HG03025 (cell line): Measurements from ENCODE around the gene TMEM117.

Source experiments
- ATAC-seq: cut with Tn5 transposase; IDR thresholded peaks from one replicate; pipeline ENCODE4 v1.9.1; 2021; ENCODE audit warnings: mild to moderate bottlenecking, moderate library complexity; ENCODE audit not compliant: unreplicated experiment, low FRiP score

The TMEM117 gene

DNA sequence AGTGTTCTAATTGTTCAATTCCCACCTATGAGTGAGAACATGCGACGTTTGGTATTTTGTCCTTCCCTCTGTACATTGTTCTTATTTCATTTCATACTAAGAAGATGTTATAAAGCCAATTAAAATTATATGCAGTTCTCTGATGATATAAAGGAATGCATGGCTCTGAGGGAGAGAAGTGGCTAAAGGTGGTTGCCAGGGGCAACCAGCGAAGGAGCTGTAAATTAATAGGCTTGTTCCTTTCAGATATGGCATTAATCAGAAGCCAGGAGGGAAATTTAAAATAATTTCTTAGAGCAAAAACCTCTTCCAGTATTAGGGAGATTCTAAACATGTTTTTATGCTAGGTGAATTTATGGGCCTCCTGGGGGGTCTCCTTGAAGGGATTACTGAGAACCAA is 227.8 kb downstream of the TMEM117 start:
- no peak for ATAC-seq

DNA sequence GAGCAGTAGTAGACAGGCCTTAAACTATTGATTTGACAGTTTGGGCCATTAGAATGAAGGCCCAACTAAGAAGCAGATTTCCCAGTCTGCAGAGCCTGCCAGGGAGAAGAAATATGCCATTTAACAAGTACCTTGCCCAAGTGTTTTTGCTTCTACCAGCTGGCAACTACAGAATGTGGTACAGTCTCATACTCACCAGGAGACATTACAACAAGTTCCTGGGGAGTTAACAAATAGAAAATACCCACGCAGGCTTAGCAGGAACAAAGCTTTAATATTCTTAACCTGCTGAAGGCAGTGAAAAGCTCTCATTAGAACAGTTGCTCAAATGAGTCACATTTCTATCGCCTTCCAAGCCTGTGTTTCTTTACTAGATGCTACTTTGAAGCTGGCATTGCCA is 241.0 kb downstream of the TMEM117 start:
- ATAC-seq = no peak

DNA sequence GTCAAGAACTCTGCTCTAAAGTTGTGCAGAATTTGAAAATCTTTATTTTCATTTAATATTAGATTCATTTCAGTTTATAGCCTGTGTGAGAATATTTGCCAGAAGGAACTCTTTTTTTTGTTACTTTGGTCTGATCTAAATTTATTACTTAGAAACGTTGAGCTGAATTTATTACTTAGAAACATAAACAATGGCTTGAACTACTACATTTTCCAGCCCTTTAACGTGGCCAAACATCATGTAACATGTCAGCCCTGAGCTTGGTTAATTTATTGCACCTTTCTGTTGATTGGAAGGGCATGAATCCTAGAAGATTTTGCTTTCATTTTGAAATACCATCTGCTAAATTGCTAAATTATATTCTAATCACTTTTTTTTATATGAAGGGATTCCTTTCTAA is 241.4 kb downstream of the TMEM117 start:
- ATAC-seq = no peak

DNA sequence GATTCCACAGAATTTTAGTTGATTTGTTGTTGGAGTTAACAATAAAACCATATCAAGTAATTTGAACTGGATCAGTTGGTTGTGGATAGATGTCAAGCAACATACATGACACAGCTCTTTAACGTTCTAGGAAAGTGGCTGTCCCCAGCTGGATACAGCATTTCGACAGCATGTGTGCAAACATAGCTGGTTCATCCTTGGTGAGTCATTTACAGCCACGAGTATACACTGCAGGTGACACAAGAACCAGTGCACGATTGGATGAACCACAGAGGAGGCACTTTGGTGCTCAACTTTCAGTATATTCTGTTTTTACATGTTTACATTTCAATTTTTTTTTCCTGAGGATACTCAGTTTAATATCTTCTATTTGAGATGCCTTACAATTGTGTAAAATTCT is 242.4 kb downstream of the TMEM117 start:
- ATAC-seq = no peak

DNA sequence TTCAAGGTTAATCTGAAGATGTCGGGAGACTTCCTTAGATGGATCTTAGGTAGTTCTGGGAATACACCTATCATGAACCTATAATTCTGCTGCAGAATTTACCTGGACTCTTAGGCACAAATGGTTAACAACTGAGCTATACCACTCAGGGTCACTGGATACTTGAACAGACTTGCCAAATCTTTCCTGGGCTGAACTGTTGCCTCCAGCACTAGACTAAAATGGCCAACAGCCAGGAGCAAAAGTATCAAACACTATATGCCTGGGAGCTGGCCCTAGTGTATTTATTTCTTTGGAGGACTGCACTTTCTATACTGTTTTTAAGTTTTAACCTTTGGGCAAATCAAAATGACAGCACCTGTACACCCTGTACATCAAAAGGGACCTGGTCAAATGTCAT is 252.8 kb downstream of the TMEM117 start:
- no peak for ATAC-seq

DNA sequence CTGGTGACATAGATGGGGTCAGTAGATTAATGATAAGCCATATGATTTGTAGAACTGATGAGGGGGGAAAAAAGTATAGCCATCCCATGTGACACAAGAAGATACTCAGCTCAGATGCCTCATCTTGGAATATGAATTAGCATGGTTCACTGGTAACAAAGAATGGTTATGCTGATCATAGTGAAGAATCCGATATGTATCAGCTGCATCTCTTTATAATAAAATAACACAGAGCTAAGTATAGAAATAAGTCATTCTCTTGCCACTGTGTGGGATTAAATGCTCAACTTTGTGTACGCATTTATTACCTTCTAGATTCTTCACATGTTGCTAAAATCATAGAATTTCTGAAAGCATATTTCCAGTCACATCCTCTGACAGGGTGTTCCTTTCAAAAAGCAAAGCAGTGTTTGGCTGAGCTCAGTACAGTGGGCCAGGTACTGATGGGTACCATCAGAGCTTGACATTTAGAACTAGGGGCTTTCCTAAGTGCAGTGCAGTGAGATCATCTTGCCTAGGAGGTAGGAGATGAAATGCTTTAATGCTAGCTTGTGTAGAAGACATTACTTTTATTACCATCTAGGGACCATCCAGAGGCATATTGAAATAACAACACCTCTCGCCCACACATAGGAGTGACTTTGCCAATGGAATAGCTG is 256.2 kb downstream of the TMEM117 start:
- ATAC-seq = no peak

DNA sequence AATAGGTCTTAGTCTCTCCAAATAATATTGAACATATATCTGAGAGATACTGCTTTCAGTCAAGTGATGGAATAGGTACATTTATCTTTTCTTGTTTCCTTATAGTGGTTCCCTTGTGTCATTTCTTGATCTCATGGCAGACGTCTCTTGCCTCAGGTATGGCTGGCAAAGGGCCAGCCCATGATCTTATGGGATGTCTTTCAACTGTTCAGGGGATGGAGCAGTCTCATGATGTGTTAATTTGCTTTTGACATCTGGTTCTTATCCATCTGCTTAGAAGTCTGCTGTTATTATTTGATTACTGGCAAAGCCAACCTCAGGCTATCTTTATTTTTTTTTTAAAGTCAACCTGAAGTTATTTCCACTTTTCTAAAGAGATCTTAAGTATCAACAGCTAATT is 262.9 kb downstream of the TMEM117 start:
- no peak for ATAC-seq

DNA sequence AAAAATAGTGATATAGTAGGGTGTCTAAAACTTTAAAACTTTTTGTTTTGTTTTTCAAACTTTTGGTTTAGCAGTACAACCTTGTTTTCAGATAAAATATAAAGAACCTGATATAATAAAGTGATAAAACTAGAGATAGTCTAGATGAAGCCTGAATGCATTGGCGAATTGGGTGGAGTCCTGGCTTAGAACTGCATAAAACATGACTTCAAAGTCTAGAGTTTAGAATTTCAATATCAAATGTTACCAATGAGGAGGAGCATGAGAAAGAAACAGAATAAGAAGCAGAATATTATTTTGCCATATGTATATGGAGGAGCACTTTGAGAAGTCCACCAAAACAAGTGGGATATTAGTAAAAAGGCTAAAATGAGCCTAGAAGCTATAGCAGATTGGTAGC is 263.6 kb downstream of the TMEM117 start:
- ATAC-seq = no peak

DNA sequence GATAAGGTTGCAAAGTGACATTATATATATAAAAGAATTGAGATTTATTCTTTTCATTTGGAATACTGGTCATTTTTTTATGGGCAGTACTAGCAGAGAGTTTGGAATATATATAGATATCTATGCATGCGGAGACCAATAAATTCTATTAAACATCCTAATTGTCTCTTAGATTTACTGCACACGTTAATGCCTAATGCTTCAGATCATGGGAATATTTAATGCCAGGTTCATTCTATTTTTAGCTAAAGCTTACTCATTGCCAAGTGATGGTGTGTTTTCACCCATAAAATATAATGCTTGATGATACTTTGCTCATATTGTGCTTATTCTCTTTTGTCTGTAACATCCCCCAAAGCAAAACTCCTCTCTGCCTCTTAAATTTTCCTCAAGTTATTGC is 264.4 kb downstream of the TMEM117 start:
- ATAC-seq = no peak

DNA sequence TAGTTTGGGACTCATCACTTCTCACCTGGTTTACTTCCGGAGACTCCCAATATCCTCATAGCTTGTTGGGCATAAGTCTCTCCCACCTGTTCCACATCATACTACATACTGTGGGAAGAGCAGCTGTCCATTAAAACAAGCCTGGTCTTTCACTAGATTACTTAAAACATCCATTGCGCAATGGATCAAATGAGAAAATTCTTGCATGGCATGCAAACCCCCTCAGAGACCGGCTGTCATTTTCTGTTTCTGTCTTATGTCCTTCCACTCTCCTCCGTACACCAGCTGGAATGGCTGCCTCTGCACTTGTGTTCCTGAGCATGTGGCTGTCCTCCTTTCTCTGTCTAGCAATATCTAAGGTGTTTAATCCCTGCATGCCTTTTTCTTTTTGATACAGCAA is 265.6 kb downstream of the TMEM117 start:
- no peak for ATAC-seq

DNA sequence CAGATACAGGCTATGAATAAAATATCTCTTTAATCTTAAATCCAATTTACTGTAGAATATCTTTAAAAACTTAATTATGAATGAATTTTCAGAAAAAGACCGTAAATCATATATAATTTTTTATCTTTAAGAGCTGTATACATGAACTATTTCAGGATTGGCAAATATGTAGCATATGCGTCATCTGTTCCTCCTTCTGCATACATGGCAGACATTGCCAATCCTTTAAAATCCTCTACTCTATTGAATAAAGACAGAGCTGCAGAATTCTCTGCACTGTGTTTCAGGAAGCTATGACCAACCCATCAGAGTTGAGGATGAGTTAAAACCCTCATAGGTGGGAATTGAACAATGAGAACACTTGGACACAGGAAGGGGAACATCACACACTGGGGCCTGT is 279.0 kb downstream of the TMEM117 start:
- no peak for ATAC-seq

DNA sequence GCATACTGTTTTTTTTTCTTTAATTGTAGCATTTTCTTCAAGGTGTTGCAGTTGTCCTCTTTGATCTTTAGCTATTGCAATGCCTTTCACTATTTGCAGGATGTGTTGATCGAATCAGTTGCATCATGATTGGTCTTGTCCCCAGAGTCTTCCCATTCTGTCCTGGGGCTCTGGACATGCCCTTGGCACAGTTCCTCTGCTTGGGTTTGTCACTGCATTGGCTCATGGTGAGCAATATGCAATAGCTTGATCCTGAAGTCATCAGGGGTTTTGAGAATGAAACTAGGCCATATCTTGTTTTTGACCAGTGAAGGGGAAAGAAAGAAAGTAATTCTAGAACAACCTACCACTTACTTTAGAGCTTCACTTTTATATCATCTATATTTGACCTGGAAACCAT is 281.5 kb downstream of the TMEM117 start:
- no peak for ATAC-seq

DNA sequence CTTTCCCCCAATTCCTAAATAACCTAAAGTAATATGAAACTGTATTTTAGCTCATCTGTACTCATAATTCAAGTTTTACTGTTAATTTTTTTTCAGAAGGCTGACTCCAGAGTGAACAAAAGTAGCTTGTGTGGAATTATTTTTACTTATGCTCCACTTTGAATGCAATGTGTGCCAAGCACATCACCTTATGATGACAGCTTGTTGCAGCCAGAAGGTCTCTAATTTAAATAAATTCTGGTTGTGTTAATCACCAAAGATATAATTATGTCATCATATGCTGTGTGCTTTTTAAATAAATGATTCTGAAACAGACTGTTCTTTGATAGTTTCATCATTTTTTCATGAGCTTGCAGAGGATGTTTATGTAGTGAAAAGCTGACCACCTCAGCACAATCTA is 283.1 kb downstream of the TMEM117 start:
- no peak for ATAC-seq

DNA sequence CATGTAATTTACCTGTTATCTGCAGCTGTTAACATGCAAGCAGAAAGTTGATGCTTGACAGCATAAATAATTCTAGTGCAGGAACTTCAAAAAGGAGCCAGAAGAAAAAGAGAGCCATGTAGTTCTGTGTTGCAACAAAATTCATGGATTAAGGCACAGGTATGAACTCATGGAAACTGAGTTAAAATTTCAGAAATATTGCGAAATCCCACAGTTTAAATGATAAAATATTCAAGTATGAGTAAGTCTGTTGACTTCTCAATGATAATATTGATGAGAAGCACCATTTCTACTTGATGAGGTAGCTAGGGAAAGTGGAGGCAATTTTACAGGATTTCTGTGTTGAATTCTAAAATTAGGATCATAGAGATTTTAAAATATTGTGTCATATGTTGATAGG is 290.9 kb downstream of the TMEM117 start:
- ATAC-seq = no peak

DNA sequence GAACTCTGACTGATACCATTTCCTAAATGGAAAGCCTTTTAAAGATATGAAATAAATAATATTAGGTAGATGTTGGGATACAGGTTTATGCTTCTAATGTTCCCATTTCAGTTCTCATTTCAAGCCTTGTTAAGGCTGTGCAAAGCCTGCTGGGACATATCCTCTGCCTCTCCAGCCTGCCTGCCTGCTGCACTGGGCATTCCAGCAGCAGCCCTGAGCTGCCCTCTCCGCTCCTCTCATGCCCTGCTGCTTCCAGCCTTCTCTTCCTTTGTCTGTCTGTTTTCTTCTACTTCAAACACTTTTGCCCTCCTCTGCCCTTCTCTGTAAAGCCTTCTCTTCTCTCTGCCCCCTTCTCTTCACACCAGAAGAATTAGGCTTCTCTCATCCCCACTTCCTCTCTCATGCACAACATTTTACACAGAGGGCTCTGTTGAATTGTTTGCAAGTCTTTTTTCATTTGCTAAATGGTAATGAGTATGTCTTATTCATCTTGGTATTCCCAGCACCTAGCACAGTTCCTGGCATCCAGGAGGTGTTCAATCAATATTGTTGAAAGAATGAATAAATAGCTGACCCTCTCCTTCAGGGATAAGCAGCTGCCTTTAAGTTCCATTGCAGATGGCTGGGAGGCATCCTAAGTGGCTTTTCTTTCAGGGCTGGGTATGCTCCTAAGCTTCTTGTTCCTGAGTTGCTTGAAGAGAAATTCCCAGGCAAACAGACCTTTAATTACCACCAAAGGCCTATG is 292.3 kb downstream of the TMEM117 start:
- no peak for ATAC-seq

DNA sequence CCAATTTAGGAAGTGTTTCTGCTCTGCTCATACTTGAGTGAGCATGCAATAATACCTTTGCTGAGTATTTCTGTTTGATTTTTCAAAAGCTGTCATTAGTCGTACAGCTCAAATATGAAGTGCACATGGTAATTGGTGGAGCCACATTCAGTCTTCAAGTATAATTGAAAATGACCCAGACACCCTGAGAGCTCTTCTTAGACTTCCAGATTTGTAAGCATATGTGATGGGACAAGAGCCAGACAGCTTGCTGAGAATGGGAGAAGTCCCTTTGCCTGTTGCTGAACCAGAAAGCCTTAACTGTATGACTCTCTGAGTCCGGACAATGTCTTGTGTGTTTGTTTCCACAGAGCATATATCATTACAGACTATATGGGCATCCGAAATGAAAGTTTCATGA is 307.3 kb downstream of the TMEM117 start:
- ATAC-seq = no peak

DNA sequence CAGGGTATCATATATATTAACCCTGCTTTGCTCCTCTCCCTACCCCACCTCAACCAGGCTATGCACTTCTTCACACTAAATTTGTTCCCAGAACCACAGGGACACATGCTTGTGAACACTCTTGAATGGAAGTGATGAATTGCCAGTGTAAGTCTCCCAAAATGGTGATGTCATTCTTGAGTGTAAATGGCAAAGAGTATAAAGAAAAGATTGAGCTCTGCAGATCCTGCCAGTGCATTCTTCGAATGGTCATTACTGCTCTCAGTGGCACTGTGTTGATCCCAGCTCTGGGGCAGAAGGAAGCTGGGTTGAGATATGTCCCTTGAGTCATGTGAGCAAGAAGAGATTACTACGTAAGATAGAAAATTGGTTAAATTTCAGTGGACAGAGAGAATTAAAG is 313.1 kb downstream of the TMEM117 start:
- ATAC-seq = no peak

DNA sequence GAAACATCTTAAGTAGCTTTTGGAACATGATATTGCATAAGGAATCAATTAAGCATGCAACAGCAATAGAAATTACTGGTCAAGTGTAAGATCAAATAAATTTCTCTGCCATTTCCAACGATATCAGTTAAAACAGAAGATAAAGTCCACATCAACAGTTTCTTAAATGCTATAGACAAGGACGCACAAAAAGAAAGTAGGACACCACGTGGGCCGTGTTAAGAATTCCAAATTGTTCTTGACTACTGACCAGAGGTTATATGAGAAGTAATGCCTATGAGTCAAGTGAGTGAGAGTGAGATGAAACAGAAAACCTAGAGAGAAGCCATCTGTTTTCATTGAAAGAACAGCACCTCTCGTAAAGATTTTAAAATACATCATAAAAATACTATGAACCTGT is 318.2 kb downstream of the TMEM117 start:
- ATAC-seq = no peak

DNA sequence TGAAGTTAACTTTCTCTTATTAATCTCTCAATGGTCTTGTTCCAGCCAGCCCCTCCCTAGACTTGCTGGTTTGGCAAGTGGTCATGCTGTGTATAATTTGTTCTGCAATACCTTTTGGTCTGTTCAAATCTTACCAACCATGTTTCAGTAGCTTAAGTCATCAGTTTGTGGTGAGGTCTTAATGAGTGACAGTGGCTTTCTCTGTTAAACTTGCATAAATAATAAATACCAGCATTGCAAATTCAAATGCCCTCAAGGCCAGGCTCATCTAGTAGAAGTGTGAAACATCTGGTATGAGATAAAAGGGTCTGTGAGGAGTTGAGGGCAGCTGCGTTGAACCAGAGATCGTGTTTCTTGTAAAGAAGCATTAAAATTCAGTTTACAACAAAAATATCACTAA is 319.5 kb downstream of the TMEM117 start:
- no peak for ATAC-seq

DNA sequence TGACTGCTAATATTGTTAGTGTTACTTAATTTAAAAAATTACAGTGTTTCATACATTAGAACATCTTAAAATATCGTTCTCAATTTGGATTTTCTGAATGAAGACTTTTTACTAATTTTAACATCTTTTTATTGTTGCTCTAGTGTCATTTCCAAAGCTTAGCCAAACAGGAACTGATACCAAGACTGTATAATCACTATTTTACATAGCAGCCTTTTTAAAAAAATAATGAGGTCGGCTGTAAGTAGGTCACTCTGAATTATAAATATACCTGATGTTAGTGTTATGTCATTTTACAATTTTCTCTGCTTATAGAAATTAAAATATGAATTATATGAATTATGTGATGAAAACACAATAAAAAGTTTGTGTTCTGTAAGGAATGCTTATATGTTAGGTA is 321.5 kb downstream of the TMEM117 start:
- ATAC-seq = peak; percentile 85

DNA sequence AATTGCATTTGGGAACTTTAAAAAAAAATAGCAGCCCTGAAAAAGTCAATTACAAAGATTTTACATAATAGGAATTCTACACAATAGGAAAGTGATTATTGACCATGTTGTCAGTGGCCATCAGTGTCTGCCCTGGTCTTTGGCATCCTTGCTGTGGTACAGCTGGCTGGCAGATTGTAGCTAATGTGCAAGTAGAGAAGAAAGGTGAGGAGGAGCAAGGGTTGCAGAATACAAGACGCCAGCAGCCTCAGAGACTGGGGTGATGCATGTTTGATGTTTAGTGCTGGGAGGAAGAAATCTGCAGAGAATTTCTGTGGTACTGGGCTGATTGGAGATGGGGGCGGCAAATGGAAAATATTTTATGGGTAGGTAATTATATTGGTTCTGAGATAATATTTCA is 322.9 kb downstream of the TMEM117 start:
- no peak for ATAC-seq

DNA sequence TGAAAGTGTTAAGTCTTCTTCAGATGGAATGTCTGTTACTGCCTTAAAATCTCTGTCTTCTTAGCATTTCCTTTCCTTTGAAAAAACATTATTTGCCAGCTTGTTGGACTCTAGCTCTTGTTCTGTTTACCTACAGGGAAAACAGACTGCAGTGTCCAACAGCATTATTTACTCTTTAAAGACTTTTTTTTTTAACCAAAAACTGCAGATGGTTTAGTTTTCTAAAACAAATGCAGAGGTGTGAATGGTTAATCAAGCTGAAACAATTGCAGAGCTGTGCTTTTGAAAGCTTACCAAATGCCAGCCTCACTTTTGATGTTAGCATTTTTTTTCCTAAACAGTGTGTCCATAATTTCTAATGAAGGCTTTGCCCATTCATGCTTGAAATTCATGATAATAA is 323.3 kb downstream of the TMEM117 start:
- no peak for ATAC-seq
